Natural killer cell treated with Interleukin-12 subunit alpha and Interleukin-12 subunit beta and Interleukin-15 and Interleukin-18, amount 100 ng/mL, for 72 hours (primary cell): ENCODE results near the gene HSPA12B. TPM values are rescaled to one million over a fixed set of nuclear protein-coding genes. Genes with fewer than 3 reads are reported as not detected.

Experiments
- ATAC-seq, 2 donors: fragments of 150-1000 bp; cut with Tn5 transposase in 1 of 2; sonication (Bioruptor Pico), chemical (Tn5 transposase) in 1 of 2; 2 replicates each; pipeline ENCODE4 v1.10.0; 2021
- DNase-seq: peaks from one replicate; pipeline ENCODE4 v3.0.0; 2022; ENCODE audit warnings: low spot score
- H3K27ac Mint-ChIP-seq, 2 donors: 1 replicate in 1 of 2; 2 replicates in 1 of 2; pipeline ENCODE4 v1.8.0; 2022; ENCODE audit warnings: mixed read lengths in 2 of 2, mild to moderate bottlenecking in 1 of 2, moderate library complexity in 1 of 2
- H3K27me3 Mint-ChIP-seq, 2 donors: 1 replicate in 1 of 2; 2 replicates in 1 of 2; pipeline ENCODE4 v1.8.0; 2022; ENCODE audit warnings: mixed read lengths in 2 of 2
- H3K36me3 Mint-ChIP-seq: one replicate; pipeline ENCODE4 v1.8.0; 2022; ENCODE audit warnings: mixed read lengths
- H3K4me1 Mint-ChIP-seq, 2 donors: 1 replicate in 1 of 2; 2 replicates in 1 of 2; pipeline ENCODE4 v1.8.0; 2022; ENCODE audit warnings: low read depth in 2 of 2, mixed read lengths in 2 of 2, mild to moderate bottlenecking in 1 of 2
- H3K4me3 Mint-ChIP-seq: one replicate; pipeline ENCODE4 v1.8.0; 2022; ENCODE audit warnings: mixed read lengths
- H3K9me3 Mint-ChIP-seq: 2 replicates; pipeline ENCODE4 v1.8.0; 2022; ENCODE audit warnings: mixed read lengths
- total RNA-seq, 2 donors: library from RNA; stranded (reverse); gene quantifications; one replicate each; pipeline ENCODE4 v1.2.3, GENCODE V29; 2022

Gene HSPA12B
- total RNA-seq, 2 donors from 2014 or later, result not detected

- H3K9me3 Mint-ChIP-seq, result no peaks in the 10 kb centered on the region
- no peak for ATAC-seq
- no peak overlapping the region for H3K4me3 Mint-ChIP-seq
- no peaks in the 10 kb centered on the region for H3K27me3 Mint-ChIP-seq
- no peaks in the 10 kb centered on the region for H3K36me3 Mint-ChIP-seq
- no peak overlapping the region for H3K27ac Mint-ChIP-seq
- peaks cover 9 to 12% of the 10 kb centered on the region in 2 donors for H3K4me1 Mint-ChIP-seq
- no peak for DNase-seq
These were observed 32.8 kb downstream of the HSPA12B start for GRCh38 chr20:3765171-3765882.

GRCh38 chr20:3766422-3767109 is 34.1 kb downstream of the HSPA12B start:
- no peaks in the 10 kb centered on the region for H3K27me3 Mint-ChIP-seq
- H3K36me3 Mint-ChIP-seq, result no peaks in the 10 kb centered on the region
- peaks cover 9 to 12% of the 10 kb centered on the region in 2 donors for H3K4me1 Mint-ChIP-seq
- H3K4me3 Mint-ChIP-seq, result peak overlapping the region; percentile 95
- DNase-seq, result no peak
- no peaks in the 10 kb centered on the region for H3K9me3 Mint-ChIP-seq
- no peak overlapping the region for H3K27ac Mint-ChIP-seq
- ATAC-seq, result no peak

GRCh38 chr20:3767110-3767426 is 34.6 kb downstream of the HSPA12B start:
- no peaks in the 10 kb centered on the region for H3K36me3 Mint-ChIP-seq
- H3K27ac Mint-ChIP-seq, result no peak overlapping the region
- H3K4me1 Mint-ChIP-seq, result peaks cover 9 to 12% of the 10 kb centered on the region in 2 donors
- DNase-seq (no peak), ATAC-seq (no peak)
- no peaks in the 10 kb centered on the region for H3K27me3 Mint-ChIP-seq
- no peaks in the 10 kb centered on the region for H3K9me3 Mint-ChIP-seq
- H3K4me3 Mint-ChIP-seq, result peak overlapping the region; percentile 95

GRCh38 chr20:3767427-3768341 is 35.2 kb downstream of the HSPA12B start, which contains the start of gene ADISSP:
TSS of gene ADISSP (minus strand) at chr20:3767753. CDS start at chr20:3760100, 7,653 bp downstream.
- Mint-ChIP-seq H3K27me3 (no peaks in the 10 kb centered on the region), H3K4me3 (peak within 1 kb of the TSS; percentile 95), H3K9me3 (no peaks in the 10 kb centered on the region), H3K36me3 (no peaks in the 10 kb centered on the region), H3K4me1 (peaks cover 9 to 12% of the 10 kb centered on the region in 2 donors), H3K27ac (peak within 1 kb of the TSS; percentile 78 to 79)
- ATAC-seq (peak; percentile 97), DNase-seq (peak; percentile 100)

GRCh38 chr20:3768342-3769130 is 36.1 kb downstream of the HSPA12B start:
- peak; percentile 67 to 72 for ATAC-seq
- peak overlapping the region; percentile 78 to 79 for H3K27ac Mint-ChIP-seq
- H3K4me3 Mint-ChIP-seq, result peak overlapping the region; percentile 95
- DNase-seq, result peak; percentile 82
- H3K36me3 Mint-ChIP-seq, result no peaks in the 10 kb centered on the region
- H3K27me3 Mint-ChIP-seq, result no peaks in the 10 kb centered on the region
- peaks cover 9 to 12% of the 10 kb centered on the region in 2 donors for H3K4me1 Mint-ChIP-seq
- no peaks in the 10 kb centered on the region for H3K9me3 Mint-ChIP-seq

GRCh38 chr20:3771552-3772058 is 39.1 kb downstream of the HSPA12B start:
- DNase-seq (no peak), ATAC-seq (no peak)
- Mint-ChIP-seq H3K9me3 (no peaks in the 10 kb centered on the region), H3K4me1 (peaks cover 9 to 13% of the 10 kb centered on the region in 2 donors), H3K4me3 (no peak overlapping the region), H3K36me3 (no peaks in the 10 kb centered on the region), H3K27me3 (peaks cover 0 to 2% of the 10 kb centered on the region in 2 donors), H3K27ac (no peak overlapping the region)

GRCh38 chr20:3775457-3776108 is 43.1 kb downstream of the HSPA12B start:
- Mint-ChIP-seq H3K4me3 (no peak overlapping the region), H3K36me3 (no peaks in the 10 kb centered on the region), H3K27me3 (peaks cover 0 to 2% of the 10 kb centered on the region in 2 donors), H3K27ac (no peak overlapping the region), H3K4me1 (peaks cover 13 to 15% of the 10 kb centered on the region in 2 donors), H3K9me3 (no peaks in the 10 kb centered on the region)
- no peak for DNase-seq
- no peak for ATAC-seq

- Mint-ChIP-seq H3K9me3 (no peaks in the 10 kb centered on the region), H3K27ac (no peak overlapping the region), H3K4me3 (peak overlapping the region; percentile 70), H3K36me3 (no peaks in the 10 kb centered on the region), H3K4me1 (peaks cover 27 to 31% of the 10 kb centered on the region in 2 donors), H3K27me3 (peaks cover 0 to 2% of the 10 kb centered on the region in 2 donors)
- DNase-seq (no peak), ATAC-seq (peak; percentile 18 to 49)
These were observed 44.9 kb downstream of the HSPA12B start for GRCh38 chr20:3777381-3777715.

- Mint-ChIP-seq H3K36me3 (no peaks in the 10 kb centered on the region), H3K27ac (no peak overlapping the region), H3K4me3 (peak overlapping the region; percentile 70), H3K4me1 (peaks cover 27 to 31% of the 10 kb centered on the region in 2 donors), H3K9me3 (no peaks in the 10 kb centered on the region), H3K27me3 (peaks cover 0 to 2% of the 10 kb centered on the region in 2 donors)
- no peak for DNase-seq
- ATAC-seq, result peak; percentile 83 to 84
These were observed 45.5 kb downstream of the HSPA12B start for GRCh38 chr20:3777716-3778629.

- DNase-seq, result no peak
- Mint-ChIP-seq H3K4me3 (peak overlapping the region; percentile 39), H3K4me1 (peaks cover 32 to 36% of the 10 kb centered on the region in 2 donors), H3K36me3 (no peaks in the 10 kb centered on the region), H3K27me3 (no peaks in the 10 kb centered on the region), H3K9me3 (no peaks in the 10 kb centered on the region), H3K27ac (no peak overlapping the region)
- no peak for ATAC-seq
These were observed 46.5 kb downstream of the HSPA12B start for GRCh38 chr20:3778976-3779375.

GRCh38 chr20:3781153-3781910 is 48.8 kb downstream of the HSPA12B start, which contains the start of gene SPEF1:
TSS of gene SPEF1 (minus strand) at chr20:3781448. CDS start at chr20:3781287, 161 bp downstream.
- peak; percentile 51 to 74 for ATAC-seq
- H3K4me1 Mint-ChIP-seq, result peaks cover 41% of the 10 kb centered on the region in 2 donors
- DNase-seq, result no peak
- peak within 1 kb of the TSS; percentile 48 to 50 for H3K27ac Mint-ChIP-seq
- no peaks in the 10 kb centered on the region for H3K9me3 Mint-ChIP-seq
- no peaks in the 10 kb centered on the region for H3K36me3 Mint-ChIP-seq
- no peaks in the 10 kb centered on the region for H3K27me3 Mint-ChIP-seq
- peak within 1 kb of the TSS; percentile 19 for H3K4me3 Mint-ChIP-seq
